T-cell (primary cell): ENCODE results near the gene TPD52L2. TPM values are rescaled to one million over a fixed set of nuclear protein-coding genes. Genes with fewer than 3 reads are reported as not detected.

ENCODE experiments used
- ATAC-seq, 4 experiments: fragments of 200-7000 bp in 3 of 4; fragments of 150-1000 bp in 1 of 4; cut with Tn5 transposase; replicated peaks in 1 of 4; 1 replicate in 3 of 4; 2 replicates in 1 of 4; pipeline ENCODE4 v1.10.0; 2021; ENCODE audit warnings: moderate library complexity in 3 of 4, mild to moderate bottlenecking in 2 of 4, moderate number of reproducible peaks in 1 of 4
- CTCF ChIA-PET, 2 donors: fragments of 300-600 bp; sonication (Branson Sonifier 250); formaldehyde crosslinking; loops; one replicate each; lab custom pipeline; 2022; ENCODE audit warnings: antibody characterized with exemption in 2 of 2; lab: Charles Lee
- POLR2A ChIA-PET, 2 donors: fragments of 300-600 bp; sonication (Branson Sonifier 250); formaldehyde crosslinking; loops; one replicate each; lab custom pipeline; 2022; ENCODE audit warnings: antibody characterized with exemption in 2 of 2; lab: Charles Lee
- DNase-seq, 35 experiments: peaks; one replicate each; pipeline versions ENCODE4 v3.0.0 to v3.0.0-alpha.2; 2013 to 2023
- H3K27ac ChIP-seq: one replicate; pipeline ENCODE4 v1.5.1; 2013; ENCODE audit warnings: low read length
- H3K27me3 ChIP-seq, 2 experiments: replicated peaks in 1 of 2; 1 replicate in 1 of 2; 2 replicates in 1 of 2; pipeline versions ENCODE4 v1.6.1 to v1.7.0; 2013; ENCODE audit warnings: low read length in 1 of 2, mixed read lengths in 1 of 2; ENCODE audit not compliant: control insufficient read depth in 2 of 2, insufficient read depth in 2 of 2; ENCODE audit errors: extremely low read depth in 1 of 2
- H3K36me3 ChIP-seq, 2 donors: 1 replicate in 1 of 2; 2 replicates in 1 of 2; pipeline versions ENCODE4 v1.6.1 to v1.7.0; 2013; ENCODE audit warnings: low read length in 1 of 2; ENCODE audit not compliant: control insufficient read depth in 2 of 2, insufficient read depth in 1 of 2; ENCODE audit errors: extremely low read depth in 1 of 2
- H3K4me1 ChIP-seq, 2 experiments: 1 replicate in 1 of 2; 2 replicates in 1 of 2; pipeline versions ENCODE4 v1.6.1 to v1.7.0; 2013; ENCODE audit warnings: low read length in 2 of 2, mixed read lengths in 1 of 2; ENCODE audit not compliant: insufficient read depth in 2 of 2, control insufficient read depth in 1 of 2; ENCODE audit errors: extremely low read depth in 1 of 2
- H3K4me3 ChIP-seq, 2 donors: 1 replicate in 1 of 2; 2 replicates in 1 of 2; pipeline versions ENCODE4 v1.5.1 to v1.7.0; 2013; ENCODE audit warnings: mild to moderate bottlenecking in 2 of 2, low read length in 1 of 2, moderate library complexity in 1 of 2; ENCODE audit not compliant: control insufficient read depth in 1 of 2; ENCODE audit errors: extremely low read depth in 1 of 2
- H3K9me3 ChIP-seq: 2 replicates; pipeline ENCODE4 v1.7.0; 2013
- H3K27ac Mint-ChIP-seq, 2 donors: one replicate each; pipeline ENCODE4 v1.8.0; 2020 to 2021; ENCODE audit warnings: mild to moderate bottlenecking in 2 of 2, mixed read lengths in 2 of 2
- H3K27me3 Mint-ChIP-seq, 2 donors: one replicate each; pipeline ENCODE4 v1.8.0; 2021 to 2022; ENCODE audit warnings: mixed read lengths in 2 of 2
- H3K36me3 Mint-ChIP-seq: one replicate; pipeline ENCODE4 v1.8.0; 2021; ENCODE audit warnings: mixed read lengths
- H3K4me1 Mint-ChIP-seq, 3 donors: one replicate each; pipeline ENCODE4 v1.8.0; 2020 to 2022; ENCODE audit warnings: mixed read lengths in 3 of 3, mild to moderate bottlenecking in 1 of 3
- H3K4me3 Mint-ChIP-seq, 3 donors: one replicate each; pipeline ENCODE4 v1.8.0; 2020 to 2022; ENCODE audit warnings: mild to moderate bottlenecking in 3 of 3, mixed read lengths in 3 of 3, moderate library complexity in 3 of 3
- H3K9me3 Mint-ChIP-seq, 3 donors: one replicate each; pipeline ENCODE4 v1.8.0; 2020 to 2022; ENCODE audit warnings: mixed read lengths in 3 of 3
- WGBS: methylation state at CpG from one replicate; pipeline ENCODE4 v1.1.5; 2013; ENCODE audit warnings: missing lambda C conversion rate; ENCODE audit not compliant: insufficient coverage; 5-methylcytosine and 5-hydroxymethylcytosine counted together
- total RNA-seq, 35 experiments: library from RNA in 6 of 35; stranded (reverse) in 6 of 35; fragments of 120-200 nt in 1 of 35; gene quantifications; one replicate each; pipeline versions ENCODE4 v1.2.1 to v1.2.4 and lab custom pipeline; 2013 to 2026

Gene TPD52L2
- total RNA-seq, 5 donors from 2014 or later (not counting 1 experiment from before 2014, with no cell fraction given): 27.8 to 44.1 (median 39.3) TPM

DNA sequence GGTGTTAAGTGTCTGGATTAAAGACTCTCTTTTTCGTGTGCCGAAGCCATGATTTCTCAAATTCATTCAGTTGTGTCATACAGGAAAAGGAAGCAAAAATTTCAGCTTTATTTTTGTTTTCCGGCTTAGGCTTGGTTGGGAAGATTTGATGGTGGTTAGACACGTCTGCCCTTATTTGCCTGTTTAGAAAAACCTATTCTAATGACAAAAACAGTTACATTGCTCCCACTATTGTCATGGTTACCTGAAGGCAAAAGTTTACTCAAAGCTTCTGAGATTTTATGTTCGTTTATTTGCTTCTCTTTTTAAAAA is 30.8 kb downstream of the TPD52L2 start:
- no peaks in the 10 kb centered on the region for H3K9me3 ChIP-seq
- peak overlapping the region; percentile 71 for H3K27ac ChIP-seq
- DNase-seq (peak in 2 of 35 experiments; percentile 24 to 59), ATAC-seq (peak in 1 of 4 experiments; percentile 11)
- Mint-ChIP-seq H3K27me3 (no peaks in the 10 kb centered on the region), H3K4me3 (peak overlapping the region; percentile 91 to 98 (median 96)), H3K9me3 (no peaks in the 10 kb centered on the region), H3K27ac (peak overlapping the region; percentile 96 to 98), H3K4me1 (peaks cover 47 to 55% (median 54%) of the 10 kb centered on the region in 3 donors), H3K36me3 (peaks cover 10% of the 10 kb centered on the region)
- peaks cover under 1 to 13% of the 10 kb centered on the region in 2 donors for H3K36me3 ChIP-seq
- peak overlapping the region; percentile 55 to 74 for H3K4me3 ChIP-seq
- peaks cover 4 to 44% of the 10 kb centered on the region in 2 experiments for H3K4me1 ChIP-seq
- H3K27me3 ChIP-seq: no peaks in the 10 kb centered on the region
- ChIA-PET POLR2A (no interaction called here), CTCF (interaction anchor here (0.6 to 1.6 kb wide), 6 partner anchors 31 to 254 kb away, joined by 3 to 5 read pairs (median 3); partner anchors contain the start of genes SAMD10 (in 1 of the 2), TPD52L2 (in 1 of the 2) and UCKL1 (in 1 of the 2))
- no CpG with 5 or more reads among the region's 5 CpGs for WGBS

DNA sequence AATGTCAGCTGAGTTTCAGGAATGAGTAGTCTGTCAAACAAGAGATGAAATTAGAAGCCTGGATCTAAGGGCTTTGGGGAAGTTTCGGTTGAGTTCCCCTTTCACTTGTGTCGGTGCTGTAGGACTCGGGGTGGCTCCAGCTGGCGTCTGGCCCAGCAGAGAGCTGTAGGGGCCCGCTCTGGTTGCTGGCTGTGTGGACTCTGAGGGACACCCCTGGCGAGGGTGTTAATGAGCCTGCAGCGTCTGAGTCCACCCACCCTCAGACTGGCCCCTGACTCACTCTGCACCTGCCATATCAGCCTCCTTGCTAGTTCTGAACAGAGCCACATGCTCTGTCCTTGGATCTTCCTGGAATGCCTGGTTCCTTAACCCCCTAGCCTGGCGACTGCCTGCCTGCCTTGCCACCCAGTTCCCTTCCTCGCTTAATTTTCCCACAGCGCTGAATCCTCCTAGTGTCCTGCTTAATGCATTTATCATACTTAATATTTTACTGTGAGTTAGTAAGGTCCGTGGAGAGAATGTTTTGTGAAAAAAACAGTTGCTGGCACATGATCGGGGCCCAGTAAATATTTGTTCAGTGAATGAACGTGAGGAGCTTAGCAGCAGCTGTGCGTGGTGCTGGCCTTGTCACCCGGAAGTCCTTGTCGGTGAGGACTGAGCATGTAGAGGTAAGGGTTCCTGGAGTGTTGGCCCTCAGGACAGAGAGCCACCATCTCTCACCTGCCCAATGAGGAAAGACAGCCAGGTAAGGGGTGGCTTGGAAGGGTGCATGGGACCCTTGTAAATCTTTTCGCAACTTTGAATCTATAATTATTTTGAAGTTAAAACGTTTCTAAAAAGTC is 31.4 kb downstream of the TPD52L2 start:
- ChIA-PET POLR2A (no interaction called here), CTCF (interaction anchor here in 1 of 2 donors (0.6 to 1.6 kb wide), 6 partner anchors 31 to 390 kb away, joined by 3 to 5 read pairs (median 3); partner anchors contain the start of genes SAMD10, TPD52L2 and UCKL1)
- H3K4me3 ChIP-seq: peak overlapping the region; percentile 55 to 74
- peaks cover 4 to 49% of the 10 kb centered on the region in 2 experiments for H3K4me1 ChIP-seq
- peak overlapping the region; percentile 96 to 98 for H3K27ac Mint-ChIP-seq
- WGBS: 20% methylated on average over 10 of the region's 18 CpGs
- H3K27me3 Mint-ChIP-seq: no peaks in the 10 kb centered on the region
- ATAC-seq (peak in 1 of 4 experiments; percentile 10), DNase-seq (peak in 11 of 35 experiments; percentile 7 to 58 (median 17))
- peak overlapping the region; percentile 71 for H3K27ac ChIP-seq
- no peaks in the 10 kb centered on the region for H3K9me3 ChIP-seq
- H3K4me3 Mint-ChIP-seq: peak overlapping the region; percentile 91 to 98 (median 96)
- H3K36me3 ChIP-seq: peaks cover 0 to 9% of the 10 kb centered on the region in 2 donors
- no peaks in the 10 kb centered on the region for H3K27me3 ChIP-seq
- peaks cover 53 to 61% (median 59%) of the 10 kb centered on the region in 3 donors for H3K4me1 Mint-ChIP-seq
- H3K9me3 Mint-ChIP-seq: no peaks in the 10 kb centered on the region
- H3K36me3 Mint-ChIP-seq: peaks cover 15% of the 10 kb centered on the region

DNA sequence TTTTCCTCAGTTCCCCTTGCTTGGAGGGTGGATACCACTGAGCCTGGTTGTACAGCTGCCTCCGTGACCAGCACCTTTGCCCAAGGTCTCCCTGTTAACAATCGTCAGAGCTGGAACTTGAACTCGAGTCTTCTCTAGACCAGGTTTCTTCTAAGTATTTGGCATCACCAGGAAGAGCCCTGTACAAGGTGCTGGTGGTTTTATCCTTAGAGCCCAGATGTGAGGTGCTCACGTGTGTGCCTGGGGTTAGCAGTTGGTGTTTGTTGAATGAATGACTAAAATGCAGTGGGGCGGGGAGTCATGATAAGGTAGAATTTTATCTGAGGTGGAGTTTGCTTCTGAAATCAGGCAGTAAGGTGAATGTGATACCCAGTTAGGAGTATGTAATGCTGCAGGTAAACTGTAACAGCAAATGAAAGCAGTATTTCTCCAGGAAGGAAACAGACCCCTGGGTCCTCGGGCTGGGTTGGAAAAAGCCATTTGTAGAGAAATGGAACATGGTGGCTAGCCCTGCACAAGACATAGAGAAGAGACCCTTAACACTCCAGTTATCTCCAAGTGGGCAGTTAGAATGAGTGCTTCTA is 33.0 kb downstream of the TPD52L2 start:
- Mint-ChIP-seq H3K4me3 (peak overlapping the region in 1 of 3 donors; percentile 91), H3K36me3 (peaks cover 15% of the 10 kb centered on the region), H3K27me3 (no peaks in the 10 kb centered on the region), H3K4me1 (peaks cover 63 to 73% (median 69%) of the 10 kb centered on the region in 3 donors), H3K27ac (peak overlapping the region; percentile 72 to 81), H3K9me3 (no peaks in the 10 kb centered on the region)
- Histone ChIP-seq H3K27me3 (no peaks in the 10 kb centered on the region), H3K36me3 (peaks cover 0 to 11% of the 10 kb centered on the region in 2 donors), H3K9me3 (no peaks in the 10 kb centered on the region), H3K4me1 (peaks cover 8 to 63% of the 10 kb centered on the region in 2 experiments), H3K4me3 (no peak overlapping the region), H3K27ac (no peak overlapping the region)
- DNase-seq (no peak), ATAC-seq (no peak)
- WGBS: 83% methylated on average over 5 of the region's 6 CpGs
- ChIA-PET CTCF (no interaction called here), POLR2A (no interaction called here)

- no peaks in the 10 kb centered on the region for H3K9me3 Mint-ChIP-seq
- Histone ChIP-seq H3K9me3 (no peaks in the 10 kb centered on the region), H3K27me3 (no peaks in the 10 kb centered on the region), H3K36me3 (peaks cover 0 to 11% of the 10 kb centered on the region in 2 donors), H3K4me3 (no peak overlapping the region), H3K27ac (no peak overlapping the region), H3K4me1 (peaks cover 13 to 73% of the 10 kb centered on the region in 2 experiments)
- ATAC-seq (no peak), DNase-seq (peak in 12 of 35 experiments; percentile 6 to 44 (median 16))
- ChIA-PET POLR2A (no interaction called here), CTCF (interaction anchor here in 1 of 2 donors (0.7 kb wide), 1 partner anchor 9 kb away, joined by 5 read pairs; no protein-coding TSS in a partner anchor)
- H3K4me3 Mint-ChIP-seq: peak overlapping the region in 1 of 3 donors; percentile 31
- H3K27ac Mint-ChIP-seq: peak overlapping the region; percentile 79 to 81
- 87% methylated on average over 9 of the region's 10 CpGs for WGBS
- peaks cover 15% of the 10 kb centered on the region for H3K36me3 Mint-ChIP-seq
- H3K4me1 Mint-ChIP-seq: peaks cover 70 to 80% (median 76%) of the 10 kb centered on the region in 3 donors
- no peaks in the 10 kb centered on the region for H3K27me3 Mint-ChIP-seq
These were observed 34.0 kb downstream of the TPD52L2 start for GRCh38 chr20:63898882-63899558.

DNA sequence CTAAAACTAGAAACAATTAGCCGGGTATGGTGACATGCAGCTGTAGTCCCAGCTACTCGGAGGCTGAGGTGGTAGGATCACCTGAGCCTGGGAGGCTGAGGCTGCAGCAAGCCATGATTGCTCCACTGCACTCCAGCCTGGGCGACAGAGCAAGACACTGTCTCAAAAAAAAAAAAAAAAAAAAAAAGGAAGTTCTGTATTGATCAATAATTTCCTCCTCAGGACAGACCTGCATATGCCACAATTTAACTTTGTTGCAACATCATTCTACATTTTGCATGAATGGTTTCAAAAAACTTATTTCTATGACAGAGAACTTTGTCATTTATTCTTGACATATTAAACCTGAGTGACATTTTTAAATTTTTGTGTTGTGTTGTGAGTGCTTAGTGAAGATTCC is 35.3 kb downstream of the TPD52L2 start:
- no peak overlapping the region for H3K4me3 Mint-ChIP-seq
- no peak overlapping the region for H3K4me3 ChIP-seq
- peaks cover 0 to 16% of the 10 kb centered on the region in 2 donors for H3K36me3 ChIP-seq
- DNase-seq (no peak), ATAC-seq (no peak)
- peaks cover 16 to 74% of the 10 kb centered on the region in 2 experiments for H3K4me1 ChIP-seq
- H3K27ac Mint-ChIP-seq: peak overlapping the region in 1 of 2 donors; percentile 31
- 100% methylated on average over 1 of the region's 3 CpGs for WGBS
- H3K4me1 Mint-ChIP-seq: peaks cover 73 to 87% (median 82%) of the 10 kb centered on the region in 3 donors
- H3K36me3 Mint-ChIP-seq: peaks cover 15% of the 10 kb centered on the region
- no peaks in the 10 kb centered on the region for H3K27me3 Mint-ChIP-seq
- H3K27ac ChIP-seq: no peak overlapping the region
- no peaks in the 10 kb centered on the region for H3K9me3 ChIP-seq
- no peaks in the 10 kb centered on the region for H3K9me3 Mint-ChIP-seq
- CTCF ChIA-PET: no interaction called here
- no peaks in the 10 kb centered on the region for H3K27me3 ChIP-seq
- POLR2A ChIA-PET: interaction anchor here in 1 of 2 donors (0.6 kb wide), 1 partner anchor 316 kb away, joined by 3 read pairs; no protein-coding TSS in a partner anchor
